WTC11 (cell line): Measurements from ENCODE around the gene STEAP1. TPM values are rescaled to one million over a fixed set of nuclear protein-coding genes. Genes with fewer than 3 reads are reported as not detected.
"Not testable (repeated sequence)": the region's sequence is repeated elsewhere in the genome, so short reads cannot be mapped to it uniquely, and the experiment has no call there.

Experiments
- ATAC-seq: fragments of 200-7000 bp; cut with Tn5 transposase; 2 replicates; pipeline ENCODE4 v1.10.0; 2021; ENCODE audit warnings: mild to moderate bottlenecking, moderate library complexity
- Bru-seq: library from RNA; stranded (reverse); fragments of 400-500 nt; gene quantifications from one replicate; lab custom pipeline; 2021; lab: Mats Ljungman, UMichigan
- CTCF ChIA-PET: fragments of 300-600 bp; sonication (Branson Sonifier 250); formaldehyde crosslinking; loops from one replicate; lab custom pipeline; 2021; ENCODE audit warnings: antibody characterized with exemption; lab: Charles Lee
- POLR2A ChIA-PET: fragments of 350-600 bp; sonication (Branson Sonifier 250); formaldehyde crosslinking; loops from one replicate; lab custom pipeline; 2021; ENCODE audit warnings: antibody characterized with exemption; lab: Charles Lee
- DNase-seq: peaks from one replicate; pipeline ENCODE4 v3.0.0; 2021; ENCODE audit warnings: low spot score
- H3K27ac Mint-ChIP-seq: 2 replicates; pipeline ENCODE4 v1.8.0; 2021; ENCODE audit warnings: mixed read lengths
- H3K27me3 Mint-ChIP-seq: 2 replicates; pipeline ENCODE4 v1.8.0; 2021; ENCODE audit warnings: low read depth, mild to moderate bottlenecking, moderate library complexity, mixed read lengths
- H3K36me3 Mint-ChIP-seq: 2 replicates; pipeline ENCODE4 v1.8.0; 2021; ENCODE audit warnings: mixed read lengths
- H3K4me1 Mint-ChIP-seq: 2 replicates; pipeline ENCODE4 v1.8.0; 2022; ENCODE audit warnings: mixed read lengths
- H3K4me3 Mint-ChIP-seq: 2 replicates; pipeline ENCODE4 v1.8.0; 2021; ENCODE audit warnings: mild to moderate bottlenecking, moderate library complexity, mixed read lengths
- H3K9me3 Mint-ChIP-seq: 2 replicates; pipeline ENCODE4 v1.8.0; 2021; ENCODE audit warnings: mixed read lengths
- ARID4B ChIP-seq: sonication (generic); formaldehyde crosslinking; IDR thresholded peaks from 2 replicates; pipeline ENCODE4 v1.8.0; 2023; ENCODE audit warnings: missing genetic modification reagents, mild to moderate bottlenecking, borderline replicate concordance
- CREM ChIP-seq: sonication (generic); formaldehyde crosslinking; IDR thresholded peaks from 2 replicates; pipeline ENCODE4 v1.8.1; 2022; ENCODE audit warnings: mild to moderate bottlenecking, missing genetic modification reagents, moderate library complexity
- CTCF ChIP-seq: fragments of 200-600 bp; IDR thresholded peaks from 2 replicates; pipeline ENCODE4 v1.8.0; 2022; ENCODE audit warnings: antibody characterized with exemption
- ETV6 ChIP-seq: sonication (generic); formaldehyde crosslinking; IDR thresholded peaks from 2 replicates; pipeline ENCODE4 v1.8.1; 2022; ENCODE audit warnings: mild to moderate bottlenecking, missing genetic modification reagents
- FOXK1 ChIP-seq: sonication (generic); formaldehyde crosslinking; IDR thresholded peaks from 2 replicates; pipeline ENCODE4 v1.8.0; 2022; ENCODE audit warnings: mild to moderate bottlenecking, moderate library complexity, missing genetic modification reagents
- FOXP1 ChIP-seq: sonication (generic); formaldehyde crosslinking; IDR thresholded peaks from 2 replicates; pipeline ENCODE4 v1.8.0; 2022; ENCODE audit warnings: missing genetic modification reagents, mild to moderate bottlenecking, moderate library complexity, borderline replicate concordance
- FOXP4 ChIP-seq: sonication (generic); formaldehyde crosslinking; IDR thresholded peaks from 2 replicates; pipeline ENCODE4 v1.8.0; 2022; ENCODE audit warnings: mild to moderate bottlenecking, missing genetic modification reagents
- GABPB1 ChIP-seq: sonication (generic); formaldehyde crosslinking; IDR thresholded peaks from 2 replicates; pipeline ENCODE4 v1.8.1; 2023; ENCODE audit warnings: mild to moderate bottlenecking, missing genetic modification reagents
- MAX ChIP-seq: sonication (generic); formaldehyde crosslinking; IDR thresholded peaks from 2 replicates; pipeline ENCODE4 v1.8.0; 2022; ENCODE audit warnings: mild to moderate bottlenecking, missing genetic modification reagents
- MYBL2 ChIP-seq: sonication (generic); formaldehyde crosslinking; IDR thresholded peaks from 2 replicates; pipeline ENCODE4 v1.8.1; 2023; ENCODE audit warnings: mild to moderate bottlenecking, moderate library complexity, missing genetic modification reagents
- SP1 ChIP-seq: sonication (generic); formaldehyde crosslinking; conservative IDR thresholded peaks from 2 replicates; pipeline ENCODE4 v1.8.1; 2022; ENCODE audit warnings: missing genetic modification reagents
- TEAD1 ChIP-seq: sonication (generic); formaldehyde crosslinking; IDR thresholded peaks from 2 replicates; pipeline ENCODE4 v1.8.0; 2022; ENCODE audit warnings: mild to moderate bottlenecking, missing genetic modification reagents
- TP53 ChIP-seq: sonication (generic); formaldehyde crosslinking; IDR thresholded peaks from 2 replicates; pipeline ENCODE4 v1.8.1; 2023; ENCODE audit warnings: mild to moderate bottlenecking, missing genetic modification reagents
- ZNF138 ChIP-seq: sonication (generic); formaldehyde crosslinking; conservative IDR thresholded peaks from 2 replicates; pipeline ENCODE4 v1.8.1; 2022; ENCODE audit warnings: mild to moderate bottlenecking, moderate library complexity, missing genetic modification reagents
- long read RNA-seq, 3 experiments: library from RNA in 1 of 3; library from capped mRNA in 1 of 3; library from polyadenylated mRNA in 1 of 3; unstranded in 2 of 3; stranded (forward) in 1 of 3; transcript quantifications; one replicate each; pipeline ENCODE4 v2.0.0, GENCODE V29; 2021
- total RNA-seq: library from RNA; stranded (reverse); gene quantifications from 3 replicates; pipeline ENCODE4 v1.2.3, GENCODE V29; 2021
- TF ChIP-seq, protein P1 (sequence below): sonication (generic); formaldehyde crosslinking; IDR thresholded peaks from 2 replicates; pipeline ENCODE4 v1.8.1; 2023; ENCODE audit warnings: mild to moderate bottlenecking, moderate library complexity, missing genetic modification reagents
- TF ChIP-seq, protein P2 (sequence below): sonication (generic); formaldehyde crosslinking; IDR thresholded peaks from 2 replicates; pipeline ENCODE4 v1.8.1; 2023; ENCODE audit warnings: mild to moderate bottlenecking, missing genetic modification reagents, moderate library complexity

The STEAP1 gene
- 2.4 to 4.1 TPM (median 3.5 TPM) in 3 replicates for total RNA-seq
- Bru-seq, nascent RNA, result percentile 49 among the genes with signal in this experiment
- long read RNA-seq, experiment 1, transcript STEAP1-201 (5 exons, 1,313 nt), result major isoform, 13 of 15 reads
- long read RNA-seq, experiment 1, partial matches to known transcripts, result 0 of 15 reads
- long read RNA-seq, experiment 1, other reads (novel, unspliced or antisense), result 1 of 15 reads
- long read RNA-seq, experiment 2, partial matches to known transcripts, result 1 of 5 reads
- long read RNA-seq, experiment 2, other reads (novel, unspliced or antisense), result 0 of 5 reads
- long read RNA-seq, experiment 3, transcript STEAP1-201 (5 exons, 1,313 nt), result major isoform, 37 of 38 reads
- long read RNA-seq, experiment 3, partial matches to known transcripts, result 0 of 38 reads
- long read RNA-seq, experiment 3, other reads (novel, unspliced or antisense), result 1 of 38 reads

- peaks cover 22% of the 10 kb centered on the region for H3K27me3 Mint-ChIP-seq
- H3K4me1 Mint-ChIP-seq, result peaks cover 20% of the 10 kb centered on the region
- ATAC-seq, result peak; percentile 90
- TF ChIP-seq SP1 (CRISPR knock-in tag), result peak; percentile 86
- TF ChIP-seq, protein P1, sequence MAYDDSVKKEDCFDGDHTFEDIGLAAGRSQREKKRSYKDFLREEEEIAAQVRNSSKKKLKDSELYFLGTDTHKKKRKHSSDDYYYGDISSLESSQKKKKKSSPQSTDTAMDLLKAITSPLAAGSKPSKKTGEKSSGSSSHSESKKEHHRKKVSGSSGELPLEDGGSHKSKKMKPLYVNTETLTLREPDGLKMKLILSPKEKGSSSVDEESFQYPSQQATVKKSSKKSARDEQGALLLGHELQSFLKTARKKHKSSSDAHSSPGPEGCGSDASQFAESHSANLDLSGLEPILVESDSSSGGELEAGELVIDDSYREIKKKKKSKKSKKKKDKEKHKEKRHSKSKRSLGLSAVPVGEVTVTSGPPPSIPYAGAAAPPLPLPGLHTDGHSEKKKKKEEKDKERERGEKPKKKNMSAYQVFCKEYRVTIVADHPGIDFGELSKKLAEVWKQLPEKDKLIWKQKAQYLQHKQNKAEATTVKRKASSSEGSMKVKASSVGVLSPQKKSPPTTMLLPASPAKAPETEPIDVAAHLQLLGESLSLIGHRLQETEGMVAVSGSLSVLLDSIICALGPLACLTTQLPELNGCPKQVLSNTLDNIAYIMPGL (CRISPR knock-in tag), result peak; percentile 91; the same call in 1 of the 2 replicates
- TF ChIP-seq TEAD1, result 0 out of 2 replicates have a peak, but pooled peaks have one; percentile 39
- TF ChIP-seq GABPB1 (CRISPR knock-in tag), result 0 out of 2 replicates have a peak, but pooled peaks have one; percentile 41
- TF ChIP-seq, protein P2, sequence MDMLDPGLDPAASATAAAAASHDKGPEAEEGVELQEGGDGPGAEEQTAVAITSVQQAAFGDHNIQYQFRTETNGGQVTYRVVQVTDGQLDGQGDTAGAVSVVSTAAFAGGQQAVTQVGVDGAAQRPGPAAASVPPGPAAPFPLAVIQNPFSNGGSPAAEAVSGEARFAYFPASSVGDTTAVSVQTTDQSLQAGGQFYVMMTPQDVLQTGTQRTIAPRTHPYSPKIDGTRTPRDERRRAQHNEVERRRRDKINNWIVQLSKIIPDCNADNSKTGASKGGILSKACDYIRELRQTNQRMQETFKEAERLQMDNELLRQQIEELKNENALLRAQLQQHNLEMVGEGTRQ (CRISPR knock-in tag), result peak; percentile 50
- TF ChIP-seq TP53 (CRISPR knock-in tag), result peak; percentile 67; the same call in 1 of the 2 replicates
- peak; percentile 69; the same call in 1 of the 2 replicates for TF ChIP-seq ETV6 (CRISPR knock-in tag)
- peak; percentile 88 for TF ChIP-seq CTCF
- TF ChIP-seq ARID4B (CRISPR knock-in tag), result peak; percentile 64; the same call in 1 of the 2 replicates
- 0 out of 2 replicates have a peak, but pooled peaks have one; percentile 44 for TF ChIP-seq CREM (CRISPR knock-in tag)
- peak; percentile 68; the same call in 1 of the 2 replicates for TF ChIP-seq FOXP1 (CRISPR knock-in tag)
- TF ChIP-seq FOXP4 (CRISPR knock-in tag), result peak; percentile 67; the same call in 1 of the 2 replicates
- 0 out of 2 replicates have a peak, but pooled peaks have one; percentile 51 for TF ChIP-seq FOXK1 (CRISPR knock-in tag)
- TF ChIP-seq MYBL2 (CRISPR knock-in tag), result peak; percentile 83
- TF ChIP-seq MAX (CRISPR knock-in tag), result peak; percentile 76
- 0 out of 2 replicates have a peak, but pooled peaks have one; percentile 74 for TF ChIP-seq ZNF138 (CRISPR knock-in tag)
- H3K36me3 Mint-ChIP-seq, H3K9me3 Mint-ChIP-seq, H3K27ac Mint-ChIP-seq: not testable (repeated sequence)
- DNase-seq, result peak; percentile 95
- ChIA-PET POLR2A (interaction anchor here (1.0 to 1.2 kb wide), 2 partner anchors 57 to 70 kb away, joined by 3 read pairs; partner anchors contain the start of gene STEAP2), CTCF (interaction anchor here (1.5 to 2.9 kb wide), 6 partner anchors 57 to 273 kb away, joined by 3 to 22 read pairs (median 4); partner anchors contain the start of gene STEAP2)
- peak within 1 kb of the TSS; percentile 72 for H3K4me3 Mint-ChIP-seq
Observed at GRCh38 chr7:90153943-90154771, at the start of gene STEAP1. STEAP1 (plus strand) TSS chr7:90154469; CDS start chr7:90159789, 5,320 bp downstream.

DNA sequence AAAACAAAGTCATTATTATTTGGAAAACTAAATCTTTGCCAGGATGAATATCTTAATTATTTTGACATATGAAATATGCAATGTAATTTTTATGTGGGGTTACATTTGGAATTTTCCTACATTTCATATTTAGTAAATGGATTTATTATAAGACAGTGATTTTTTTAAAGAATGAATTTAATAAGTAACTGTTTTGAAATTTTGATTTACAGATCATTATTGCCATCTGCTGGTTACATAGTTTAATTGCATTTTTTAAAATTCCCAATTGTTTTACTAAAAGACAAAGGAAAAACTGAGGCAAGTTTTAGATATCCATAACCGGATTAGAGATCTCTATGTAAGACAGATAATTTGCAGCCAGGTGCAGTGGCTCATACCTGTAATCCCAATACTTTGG lies 39.3 kb upstream of the STEAP1 start:
- H3K27ac Mint-ChIP-seq, ATAC-seq, H3K4me3 Mint-ChIP-seq, POLR2A ChIA-PET, H3K4me1 Mint-ChIP-seq, CTCF ChIA-PET, DNase-seq, H3K9me3 Mint-ChIP-seq, H3K36me3 Mint-ChIP-seq: not testable (repeated sequence)
- peaks cover 27% of the 10 kb centered on the region for H3K27me3 Mint-ChIP-seq
